K562 (cell line): ENCODE data around the gene DROSHA. TPM values are rescaled to one million over a fixed set of nuclear protein-coding genes. Genes with fewer than 3 reads are reported as not detected.

Source experiments
- HDAC8 ChIP-seq: fragments of 450-650 bp; IDR thresholded peaks from 2 replicates; pipeline ENCODE4 v1.6.1; 2016; ENCODE audit warnings: mild to moderate bottlenecking, missing genetic modification characterization, moderate library complexity, missing compliant biosample characterization
- NCOA2 ChIP-seq, 2 experiments: fragments of 450-650 bp; IDR thresholded peaks; 2 replicates each; pipeline ENCODE4 v1.6.1; 2018; ENCODE audit warnings: mild to moderate bottlenecking in 2 of 2, moderate library complexity in 1 of 2; ENCODE audit not compliant: partially characterized antibody in 2 of 2
- SNIP1 ChIP-seq: fragments of 450-650 bp; IDR thresholded peaks from 2 replicates; pipeline ENCODE4 v1.7.1; 2017; ENCODE audit warnings: low read depth, mild to moderate bottlenecking
- SPI1 ChIP-seq: IDR thresholded peaks from 2 replicates; pipeline ENCODE4 v1.6.1; 2011; ENCODE audit warnings: low read depth, low read length, control low read depth, borderline replicate concordance
- TOE1 ChIP-seq, 2 experiments: fragments of 450-650 bp in 1 of 2; sonication (generic) in 1 of 2; formaldehyde crosslinking in 1 of 2; IDR thresholded peaks; 2 replicates each; pipeline versions ENCODE4 v1.7.1 to v1.8.0; 2016 to 2022; ENCODE audit warnings: borderline replicate concordance in 2 of 2, mild to moderate bottlenecking in 2 of 2, antibody characterized with exemption in 1 of 2, inconsistent platforms in 1 of 2, low read depth in 1 of 2, missing genetic modification reagents in 1 of 2, moderate library complexity in 1 of 2
- ZNF133 ChIP-seq: fragments of 250-450 bp; sonication (Bioruptor Pico); IDR thresholded peaks from 2 replicates; pipeline ENCODE4 v1.4.0; 2020; ENCODE audit warnings: mild to moderate bottlenecking
- polyA plus RNA-seq, 8 experiments: library from polyadenylated mRNA; depleted of rRNA in 4 of 8; stranded (reverse) in 5 of 8; unstranded in 3 of 8; fragments of >200 nt; fragmentation: Nextera tagmentation in 2 of 8; fragmentation: Illumina TruSeq in 1 of 8; extraction: Ambion mirVana in 2 of 8; extraction: Trizol in 1 of 8; gene quantifications; 2 replicates each; pipeline versions ENCODE4 v1.2.1 to v1.2.3, GENCODE V29; 2011 to 2014; ENCODE audit warnings: inconsistent platforms in 1 of 8, missing spikeins in 1 of 8
- total RNA-seq, 7 experiments: library from RNA; depleted of rRNA in 6 of 7; stranded (reverse); fragments of >200 nt in 6 of 7; fragmentation: Illumina TruSeq in 2 of 7; extraction: Trizol in 2 of 7; gene quantifications; 2 replicates each; pipeline versions ENCODE4 v1.2.1 to v1.2.3, GENCODE V29; 2011 to 2021; ENCODE audit warnings: low replicate concordance in 1 of 7
- TF ChIP-seq, protein P1 (sequence below): fragments of 450-650 bp; formaldehyde crosslinking; IDR thresholded peaks from 2 replicates; pipeline ENCODE4 v1.4.0; 2020; ENCODE audit warnings: mild to moderate bottlenecking, mixed read lengths
- TF ChIP-seq, protein P2 (sequence below): sonication (generic); formaldehyde crosslinking; IDR thresholded peaks from 2 replicates; pipeline ENCODE4 v1.8.0; 2022; ENCODE audit warnings: mild to moderate bottlenecking, missing genetic modification reagents, borderline replicate concordance

DROSHA gene
- total and polyA plus RNA-seq, 9 of the 15 experiments (the other 6 are each of a cell fraction or from before 2014, with no cell fraction given), result 52.5 to 109 (median 68.9) TPM

DNA sequence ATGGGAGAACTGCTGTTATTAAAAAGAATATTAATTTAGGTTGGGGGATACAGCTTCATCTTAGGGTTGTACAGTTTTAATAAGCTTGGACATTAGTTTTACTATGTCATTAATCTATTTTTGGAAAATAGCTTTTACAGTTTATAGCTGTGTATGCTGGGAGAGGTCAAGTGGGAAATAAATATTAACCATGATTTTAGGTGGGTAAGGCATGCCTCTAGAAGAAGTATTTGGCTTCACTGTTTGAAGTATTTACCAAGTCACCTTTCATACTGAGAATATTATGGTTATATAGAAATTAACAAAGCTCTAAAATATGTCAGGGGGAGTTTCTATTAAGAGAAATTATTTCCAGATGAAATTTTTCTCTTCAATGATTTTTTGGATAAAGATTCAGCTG lies 5.5 kb upstream of the DROSHA start (continued):
- TF ChIP-seq, protein P1, sequence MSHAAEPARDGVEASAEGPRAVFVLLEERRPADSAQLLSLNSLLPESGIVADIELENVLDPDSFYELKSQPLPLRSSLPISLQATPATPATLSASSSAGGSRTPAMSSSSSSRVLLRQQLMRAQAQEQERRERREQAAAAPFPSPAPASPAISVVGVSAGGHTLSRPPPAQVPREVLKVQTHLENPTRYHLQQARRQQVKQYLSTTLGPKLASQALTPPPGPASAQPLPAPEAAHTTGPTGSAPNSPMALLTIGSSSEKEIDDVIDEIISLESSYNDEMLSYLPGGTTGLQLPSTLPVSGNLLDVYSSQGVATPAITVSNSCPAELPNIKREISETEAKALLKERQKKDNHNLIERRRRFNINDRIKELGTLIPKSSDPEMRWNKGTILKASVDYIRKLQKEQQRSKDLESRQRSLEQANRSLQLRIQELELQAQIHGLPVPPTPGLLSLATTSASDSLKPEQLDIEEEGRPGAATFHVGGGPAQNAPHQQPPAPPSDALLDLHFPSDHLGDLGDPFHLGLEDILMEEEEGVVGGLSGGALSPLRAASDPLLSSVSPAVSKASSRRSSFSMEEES, result no peak
- TF ChIP-seq TOE1 (IDR thresholded peaks at IDR 0.05; ENCODE audit: borderline replicate concordance), result no peak
- no peak for TF ChIP-seq TOE1 (CRISPR knock-in tag; IDR thresholded peaks at IDR 0.05; ENCODE audit: borderline replicate concordance, low read depth)
- TF ChIP-seq SPI1, result no peak
- TF ChIP-seq HDAC8 (tag), result no peak
- TF ChIP-seq SNIP1, result no peak
- TF ChIP-seq NCOA2 (IDR thresholded peaks at IDR 0.05; ENCODE audit: partially characterized antibody in 2 of 2), result no peak
- TF ChIP-seq, protein P2, sequence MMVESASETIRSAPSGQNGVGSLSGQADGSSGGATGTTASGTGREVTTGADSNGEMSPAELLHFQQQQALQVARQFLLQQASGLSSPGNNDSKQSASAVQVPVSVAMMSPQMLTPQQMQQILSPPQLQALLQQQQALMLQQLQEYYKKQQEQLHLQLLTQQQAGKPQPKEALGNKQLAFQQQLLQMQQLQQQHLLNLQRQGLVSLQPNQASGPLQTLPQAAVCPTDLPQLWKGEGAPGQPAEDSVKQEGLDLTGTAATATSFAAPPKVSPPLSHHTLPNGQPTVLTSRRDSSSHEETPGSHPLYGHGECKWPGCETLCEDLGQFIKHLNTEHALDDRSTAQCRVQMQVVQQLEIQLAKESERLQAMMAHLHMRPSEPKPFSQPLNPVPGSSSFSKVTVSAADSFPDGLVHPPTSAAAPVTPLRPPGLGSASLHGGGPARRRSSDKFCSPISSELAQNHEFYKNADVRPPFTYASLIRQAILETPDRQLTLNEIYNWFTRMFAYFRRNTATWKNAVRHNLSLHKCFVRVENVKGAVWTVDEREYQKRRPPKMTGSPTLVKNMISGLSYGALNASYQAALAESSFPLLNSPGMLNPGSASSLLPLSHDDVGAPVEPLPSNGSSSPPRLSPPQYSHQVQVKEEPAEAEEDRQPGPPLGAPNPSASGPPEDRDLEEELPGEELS (CRISPR knock-in tag), result no peak
- no peak for TF ChIP-seq ZNF133 (CRISPR knock-in tag)
